ENCODE data around the gene TWSG1.

TWSG1 gene
- 4.0 to 6.4 (median 5.6) reads per million in 4 donors for total RNA-seq

GRCh38 chr18:9334329-9334972, at the start of gene TWSG1:
TWSG1 (plus strand) TSS chr18:9334773; CDS start chr18:9337230, 2,457 bp downstream.
- DNase-seq, result peak; percentile 90 to 94 (median 92)

- no peak for DNase-seq
Observed at GRCh38 chr18:9285604-9286003, 49.0 kb upstream of the TWSG1 start.

- no peak for DNase-seq
Observed at GRCh38 chr18:9287036-9287435, 47.5 kb upstream of the TWSG1 start.

GRCh38 chr18:9289698-9290097, 44.9 kb upstream of the TWSG1 start:
- DNase-seq, result no peak

GRCh38 chr18:9290156-9290555, 44.4 kb upstream of the TWSG1 start:
- no peak for DNase-seq

- no peak for DNase-seq
Observed at GRCh38 chr18:9292047-9292446, 42.5 kb upstream of the TWSG1 start.

- no peak for DNase-seq
Observed at GRCh38 chr18:9293948-9294347, 40.6 kb upstream of the TWSG1 start.

- no peak for DNase-seq
Observed at GRCh38 chr18:9296233-9297006, 38.2 kb upstream of the TWSG1 start.

- peak in 1 of 5 donors; percentile 12 for DNase-seq
Observed at GRCh38 chr18:9297007-9297393, 37.6 kb upstream of the TWSG1 start.

- DNase-seq, result no peak
Observed at GRCh38 chr18:9304388-9305070, 30.0 kb upstream of the TWSG1 start.

- DNase-seq, result no peak
Observed at GRCh38 chr18:9319333-9319732, 15.2 kb upstream of the TWSG1 start.

- DNase-seq, result no peak
Observed at GRCh38 chr18:9321017-9321452, 13.5 kb upstream of the TWSG1 start.

GRCh38 chr18:9321736-9322135, 12.8 kb upstream of the TWSG1 start:
- no peak for DNase-seq

- no peak for DNase-seq
Observed at GRCh38 chr18:9322744-9323143, 11.8 kb upstream of the TWSG1 start.

GRCh38 chr18:9323750-9324445, 10.7 kb upstream of the TWSG1 start:
- no peak for DNase-seq

- no peak for DNase-seq
Observed at GRCh38 chr18:9325716-9326115, 8.9 kb upstream of the TWSG1 start.

- DNase-seq, result no peak
Observed at GRCh38 chr18:9328776-9329175, 5.8 kb upstream of the TWSG1 start.

GRCh38 chr18:9329471-9329870, 5.1 kb upstream of the TWSG1 start:
- no peak for DNase-seq

- DNase-seq, result no peak
Observed at GRCh38 chr18:9330419-9330818, 4.2 kb upstream of the TWSG1 start.

- peak in 3 of 5 donors; percentile 2 to 21 (median 12) for DNase-seq
Observed at GRCh38 chr18:9333441-9334328, 888 bp upstream of the TWSG1 start.

- DNase-seq, result peak in 4 of 5 donors; percentile 9 to 48 (median 28)
Observed at GRCh38 chr18:9334973-9335696, 562 bp downstream of the TWSG1 start.

All from T-helper 1 cell (primary cell).